IPS-15b (cell line): Measurements from ENCODE around the gene BUD23.

Experiments
- H3K27me3 ChIP-seq: one replicate; pipeline ENCODE4 v1.6.1; 2013; ENCODE audit warnings: low read length; ENCODE audit not compliant: control insufficient read depth, insufficient read depth
- H3K36me3 ChIP-seq: one replicate; pipeline ENCODE4 v1.6.1; 2013; ENCODE audit warnings: low read length; ENCODE audit not compliant: control insufficient read depth, insufficient read depth
- H3K4me1 ChIP-seq: one replicate; pipeline ENCODE4 v1.6.1; 2013; ENCODE audit warnings: mild to moderate bottlenecking, low read length; ENCODE audit not compliant: control insufficient read depth, insufficient read depth
- H3K4me3 ChIP-seq: one replicate; pipeline ENCODE4 v1.5.1; 2013; ENCODE audit warnings: low read depth, low read length
- H3K9ac ChIP-seq: one replicate; pipeline ENCODE4 v1.6.1; 2013; ENCODE audit warnings: low read depth, mild to moderate bottlenecking, low read length
- H3K9me3 ChIP-seq: one replicate; pipeline ENCODE4 v1.6.1; 2013; ENCODE audit warnings: mild to moderate bottlenecking, low read length; ENCODE audit not compliant: control insufficient read depth, insufficient read depth

Gene BUD23

DNA sequence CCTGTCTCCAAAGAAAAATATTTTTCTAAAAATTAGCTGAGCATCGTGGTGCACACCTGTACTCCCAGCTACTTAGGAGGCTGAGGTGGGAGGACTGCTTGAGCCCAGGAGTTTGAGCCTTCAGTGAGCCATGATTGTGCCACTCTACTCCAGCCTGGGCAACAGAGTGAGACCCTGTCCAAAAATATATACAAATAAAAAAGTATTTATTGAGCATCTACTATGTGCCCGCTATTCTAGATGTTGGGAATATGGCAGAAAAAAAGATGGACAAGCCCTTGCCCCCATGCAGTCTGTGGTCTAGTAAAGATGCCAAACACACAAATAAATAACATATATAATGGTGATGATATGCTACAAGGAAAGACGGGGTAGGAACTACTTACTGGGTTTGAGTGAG is 40.4 kb downstream of the BUD23 start:
- no peak overlapping the region for H3K4me3 ChIP-seq
- H3K36me3 ChIP-seq: no peaks in the 10 kb centered on the region
- no peaks in the 10 kb centered on the region for H3K9me3 ChIP-seq
- H3K27me3 ChIP-seq: peaks cover 9% of the 10 kb centered on the region
- H3K9ac ChIP-seq: no peak overlapping the region
- peaks cover 4% of the 10 kb centered on the region for H3K4me1 ChIP-seq

DNA sequence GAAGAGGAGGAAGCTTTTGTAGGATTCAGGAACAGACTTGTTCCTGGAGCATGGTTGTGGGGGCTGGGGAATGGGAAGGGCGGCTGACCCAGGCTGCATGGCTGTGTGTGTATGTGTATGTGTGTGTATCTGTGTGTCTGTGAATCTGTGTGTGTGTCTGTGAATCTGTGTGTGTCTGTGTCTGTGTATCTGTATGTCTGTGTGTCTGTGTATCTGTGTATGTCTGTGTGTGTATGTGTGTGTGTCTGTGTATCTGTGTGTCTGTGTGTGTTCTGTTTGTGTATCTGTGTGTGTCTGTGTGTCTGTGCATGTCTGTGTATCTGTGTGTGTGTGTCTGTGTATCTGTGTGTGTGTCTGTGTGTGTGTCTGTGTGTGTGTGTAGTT is 42.7 kb downstream of the BUD23 start:
- no peak overlapping the region for H3K4me3 ChIP-seq
- no peak overlapping the region for H3K9ac ChIP-seq
- no peaks in the 10 kb centered on the region for H3K36me3 ChIP-seq

DNA sequence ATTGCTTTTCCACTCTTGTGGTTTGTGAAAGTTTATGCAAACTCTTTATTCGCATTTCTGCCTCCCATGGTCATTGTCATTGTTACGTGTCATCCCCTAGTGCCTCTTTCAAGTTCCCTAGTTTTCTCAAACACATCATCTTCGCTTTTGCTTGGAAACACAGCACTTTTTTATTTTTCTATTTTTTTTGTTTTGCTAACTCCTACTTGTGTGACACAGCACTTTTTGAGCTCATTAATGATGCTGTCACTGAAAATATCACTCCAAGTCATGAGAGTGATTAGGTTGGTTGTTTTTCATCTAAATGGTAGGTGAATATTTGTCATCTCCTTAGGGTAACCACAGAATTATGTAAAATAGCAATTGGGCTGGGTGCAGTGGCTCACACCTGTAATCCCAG is 44.6 kb downstream of the BUD23 start:
- Histone ChIP-seq H3K36me3 (no peaks in the 10 kb centered on the region), H3K9me3 (no peaks in the 10 kb centered on the region), H3K9ac (no peak overlapping the region), H3K27me3 (no peaks in the 10 kb centered on the region), H3K4me1 (peaks cover 4% of the 10 kb centered on the region), H3K4me3 (no peak overlapping the region)

More for the DNA sequence above, 42.7 kb downstream of the BUD23 start:
- Histone ChIP-seq H3K4me1 (peaks cover 4% of the 10 kb centered on the region), H3K9me3 (no peaks in the 10 kb centered on the region), H3K27me3 (peaks cover 4% of the 10 kb centered on the region)

DNA sequence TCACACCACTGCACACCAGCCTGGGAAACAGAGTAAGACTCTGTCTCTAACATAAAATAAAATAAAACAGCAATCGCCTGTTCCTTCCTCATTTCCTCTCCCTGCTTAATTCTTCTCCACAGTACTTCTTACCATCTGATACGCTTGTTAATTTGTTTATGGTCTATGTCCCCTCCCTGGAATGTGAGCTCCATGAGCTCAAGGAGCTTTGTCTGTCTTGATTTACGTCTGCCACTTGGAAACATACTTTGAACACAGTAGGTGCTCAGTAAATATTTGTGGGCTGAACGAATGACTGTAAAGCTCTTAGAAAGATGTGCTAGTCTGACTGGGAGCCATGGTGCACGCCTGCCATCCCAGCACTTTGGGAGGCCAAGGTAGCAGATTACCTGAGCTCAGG is 45.2 kb downstream of the BUD23 start:
- Histone ChIP-seq H3K4me3 (no peak overlapping the region), H3K9me3 (no peaks in the 10 kb centered on the region), H3K9ac (no peak overlapping the region), H3K27me3 (no peaks in the 10 kb centered on the region), H3K4me1 (peaks cover 4% of the 10 kb centered on the region), H3K36me3 (no peaks in the 10 kb centered on the region)

DNA sequence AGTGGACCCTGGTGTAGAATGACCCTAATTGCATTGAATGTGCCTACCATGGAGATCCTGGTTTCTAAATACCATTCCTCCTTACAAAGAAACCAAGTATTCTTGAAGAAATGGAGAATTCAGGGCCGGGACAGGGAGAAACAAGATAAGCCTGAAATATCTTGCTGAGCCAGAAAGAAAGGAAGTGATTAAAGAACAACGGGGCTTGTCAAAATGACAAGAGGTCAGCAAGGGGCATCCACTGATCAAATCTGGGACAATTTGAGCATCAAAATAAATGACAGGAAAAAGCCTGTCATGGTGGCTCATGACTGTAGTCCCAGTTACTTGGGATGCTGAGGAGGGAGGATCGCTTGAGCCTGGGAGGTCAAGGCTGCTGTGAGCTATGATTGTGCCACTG is 47.1 kb downstream of the BUD23 start:
- Histone ChIP-seq H3K4me3 (no peak overlapping the region), H3K27me3 (no peaks in the 10 kb centered on the region), H3K9me3 (no peaks in the 10 kb centered on the region), H3K36me3 (peaks cover 2% of the 10 kb centered on the region), H3K9ac (no peak overlapping the region), H3K4me1 (peaks cover 4% of the 10 kb centered on the region)

DNA sequence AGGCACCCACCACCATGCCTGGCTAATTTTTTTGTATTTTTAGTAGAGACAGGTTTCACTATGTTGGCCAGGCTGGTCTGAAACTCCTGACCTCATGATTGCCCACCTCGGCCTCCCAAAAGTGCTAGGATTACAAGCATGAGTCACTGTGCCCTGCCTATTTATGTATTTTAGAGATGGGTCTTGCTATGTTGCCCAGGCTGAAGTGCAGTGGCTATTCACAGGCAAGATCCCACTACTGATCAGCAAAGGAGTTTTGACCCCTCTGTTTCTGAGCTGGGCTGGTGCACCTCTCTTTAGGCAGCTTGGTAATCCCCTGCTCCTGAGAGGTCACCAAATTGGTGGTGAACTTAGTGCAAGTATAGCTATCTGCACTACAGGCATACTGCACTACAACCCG is 49.0 kb downstream of the BUD23 start:
- Histone ChIP-seq H3K9me3 (no peaks in the 10 kb centered on the region), H3K27me3 (no peaks in the 10 kb centered on the region), H3K4me1 (peaks cover 4% of the 10 kb centered on the region), H3K4me3 (no peak overlapping the region), H3K36me3 (peaks cover 19% of the 10 kb centered on the region), H3K9ac (no peak overlapping the region)

DNA sequence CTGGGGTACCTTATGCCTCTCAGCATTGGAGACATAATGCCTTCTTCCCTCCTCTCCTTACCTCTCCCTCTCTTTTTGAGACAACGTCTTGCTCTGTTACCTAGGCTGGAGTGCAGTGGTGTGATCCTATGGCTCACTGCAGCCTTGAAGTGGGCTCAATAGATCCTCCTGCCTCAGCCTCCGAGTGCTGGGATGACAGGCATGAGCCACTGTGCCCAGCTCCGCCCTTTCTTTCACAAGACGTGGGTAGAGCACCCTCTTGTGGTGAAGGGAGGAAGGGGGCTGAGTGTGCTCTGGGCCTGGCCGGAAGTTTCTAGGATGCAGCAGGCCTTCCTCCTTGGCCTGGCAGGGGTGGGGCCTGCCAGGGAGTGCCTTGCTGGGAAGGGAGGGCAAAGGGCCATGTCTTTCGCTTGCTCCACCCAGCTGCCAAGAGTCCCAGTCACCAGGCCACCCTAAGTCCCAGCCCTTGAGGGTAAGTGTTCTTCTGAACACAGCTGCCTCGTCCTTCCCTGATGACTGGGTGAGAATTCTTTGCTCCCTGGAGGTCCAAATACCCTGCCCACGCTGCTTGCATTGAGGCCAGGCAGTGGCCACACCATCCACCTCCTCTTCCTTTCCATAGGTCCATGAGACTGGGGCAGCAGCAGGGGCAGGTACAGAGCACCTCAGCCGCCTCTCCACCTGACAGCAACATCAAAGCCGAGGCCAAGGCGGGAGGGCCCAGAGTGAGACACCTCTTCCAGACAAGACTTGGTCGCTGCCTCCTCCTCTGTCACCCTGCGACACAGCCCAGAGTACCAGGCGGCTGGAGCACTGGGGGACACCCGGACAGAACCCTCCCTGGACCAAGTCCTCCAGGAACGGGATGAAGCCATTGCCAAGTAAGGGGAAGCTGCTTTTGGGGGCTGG is 51.5 kb downstream of the BUD23 start:
- no peak overlapping the region for H3K9ac ChIP-seq
- peaks cover 23% of the 10 kb centered on the region for H3K36me3 ChIP-seq
- no peak overlapping the region for H3K4me3 ChIP-seq
- no peaks in the 10 kb centered on the region for H3K9me3 ChIP-seq
- no peaks in the 10 kb centered on the region for H3K27me3 ChIP-seq
- no peaks in the 10 kb centered on the region for H3K4me1 ChIP-seq

DNA sequence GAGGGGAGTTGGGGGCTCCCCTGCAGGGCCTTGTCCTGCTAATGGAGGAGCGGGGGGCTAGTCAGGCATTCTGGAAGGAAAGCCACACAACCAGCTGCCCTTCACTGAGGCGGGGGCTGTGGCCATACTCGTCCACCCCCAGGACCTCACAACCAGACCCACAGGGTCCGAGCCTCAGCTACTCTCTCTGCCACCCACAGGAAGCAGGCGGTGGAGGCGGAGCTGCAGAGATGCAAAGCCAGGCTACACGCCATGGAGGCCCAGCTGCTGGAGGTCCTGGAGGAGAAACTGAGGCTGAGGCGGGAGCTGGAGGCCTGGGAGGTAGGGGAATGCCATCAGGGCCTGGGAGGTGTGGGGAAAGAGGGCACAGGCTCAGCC is 52.1 kb downstream of the BUD23 start:
- Histone ChIP-seq H3K9ac (no peak overlapping the region), H3K9me3 (no peaks in the 10 kb centered on the region), H3K36me3 (peaks cover 23% of the 10 kb centered on the region), H3K4me1 (peaks cover 3% of the 10 kb centered on the region), H3K4me3 (no peak overlapping the region), H3K27me3 (no peaks in the 10 kb centered on the region)

DNA sequence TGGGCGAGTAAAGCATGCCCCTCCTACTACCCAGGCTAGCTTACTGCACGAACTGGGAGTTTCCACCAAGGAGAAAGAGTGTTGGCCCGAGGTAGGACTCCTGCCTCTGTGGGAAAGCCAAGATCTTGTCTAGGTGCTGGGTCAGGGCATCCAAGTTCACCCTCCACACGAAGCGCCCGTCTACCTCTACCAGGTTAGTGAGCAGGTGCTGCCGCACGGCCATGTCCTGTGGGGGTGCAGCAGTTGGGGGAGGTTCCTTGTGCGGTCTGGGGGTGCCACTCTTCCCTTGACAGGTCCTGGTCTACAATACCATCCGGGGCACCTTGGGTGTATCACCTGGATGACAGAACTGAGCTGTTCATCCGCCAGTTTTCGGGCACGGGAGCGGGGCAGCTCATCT is 53.5 kb downstream of the BUD23 start:
- Histone ChIP-seq H3K9ac (no peak overlapping the region), H3K4me1 (peaks cover 8% of the 10 kb centered on the region), H3K9me3 (no peaks in the 10 kb centered on the region), H3K4me3 (no peak overlapping the region), H3K36me3 (peaks cover 23% of the 10 kb centered on the region), H3K27me3 (no peaks in the 10 kb centered on the region)

DNA sequence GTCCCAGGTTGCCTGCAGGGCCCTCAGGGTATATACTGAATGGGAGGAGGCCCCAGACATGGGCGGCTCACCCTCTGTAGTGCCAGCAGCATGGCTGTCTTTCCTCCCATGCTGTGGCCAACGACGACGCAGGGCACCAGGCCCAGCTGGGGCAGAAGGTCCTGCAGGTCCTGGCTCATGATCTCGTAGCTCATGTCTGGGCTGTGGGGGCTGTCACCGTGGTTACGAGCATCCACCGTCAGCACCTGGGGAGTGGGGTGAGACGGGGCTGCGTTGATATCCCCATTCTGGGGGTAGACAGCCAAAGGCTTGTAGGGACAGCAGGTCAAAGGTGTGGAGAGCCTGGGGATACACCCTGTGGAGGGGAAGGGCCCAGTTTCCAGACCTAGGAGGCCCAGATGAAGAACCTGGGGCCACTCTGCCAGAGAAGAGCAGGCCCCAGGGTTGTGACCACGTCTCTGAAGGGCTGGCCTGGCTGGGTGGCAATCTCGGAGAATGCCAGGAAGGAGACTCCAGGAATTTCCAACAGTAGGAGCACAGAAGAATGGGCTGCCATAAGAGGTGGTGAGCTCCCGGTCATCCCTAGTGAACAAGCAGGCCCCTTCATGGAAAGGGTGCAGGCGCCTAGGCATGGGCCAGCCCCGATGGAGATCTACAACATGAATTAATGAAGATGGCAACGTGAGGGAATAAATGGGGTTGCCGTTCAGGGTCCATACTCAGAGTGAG is 54.3 kb downstream of the BUD23 start:
- Histone ChIP-seq H3K4me3 (peak overlapping the region; percentile 92), H3K9ac (no peak overlapping the region), H3K4me1 (peaks cover 16% of the 10 kb centered on the region)

DNA sequence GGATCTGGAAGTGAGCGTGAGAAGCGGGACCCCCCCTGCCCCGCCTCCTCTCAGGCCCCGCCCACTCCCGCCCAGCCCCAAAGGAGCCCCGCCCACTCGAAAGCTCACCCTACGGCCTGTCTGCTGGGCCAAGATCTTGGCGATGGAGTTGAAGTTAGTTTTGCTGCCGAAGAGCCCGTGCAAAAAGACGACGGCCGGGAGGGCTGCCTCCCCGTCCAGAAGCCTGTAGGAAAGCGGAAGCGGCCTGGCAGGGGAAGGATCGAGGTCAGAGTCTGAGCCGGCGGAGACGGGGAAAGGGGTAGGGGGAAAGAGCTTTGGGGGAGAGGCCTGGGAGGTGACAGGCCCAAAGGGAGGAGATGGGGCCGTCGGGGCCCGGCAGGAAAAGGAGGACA is 54.8 kb downstream of the BUD23 start:
- Histone ChIP-seq H3K4me1 (peaks cover 18% of the 10 kb centered on the region), H3K27me3 (no peaks in the 10 kb centered on the region)

More for the DNA sequence above, 54.3 kb downstream of the BUD23 start:
- no peaks in the 10 kb centered on the region for H3K27me3 ChIP-seq
- peaks cover 23% of the 10 kb centered on the region for H3K36me3 ChIP-seq
- H3K9me3 ChIP-seq: no peaks in the 10 kb centered on the region

More for the DNA sequence above, 54.8 kb downstream of the BUD23 start:
- peaks cover 23% of the 10 kb centered on the region for H3K36me3 ChIP-seq
- no peaks in the 10 kb centered on the region for H3K9me3 ChIP-seq
- H3K9ac ChIP-seq: peak overlapping the region; percentile 54
- H3K4me3 ChIP-seq: peak overlapping the region; percentile 92
